SK-N-SH (cell line): Measurements from ENCODE around the gene ZBTB14. TPM values are rescaled to one million over a fixed set of nuclear protein-coding genes. Genes with fewer than 3 reads are reported as not detected.

Experiments used
- CTCF ChIA-PET: fragments of 300-600, 350-600 bp; formaldehyde crosslinking; extraction: SDS; loops from one replicate; lab custom pipeline; 2021; lab: Yijun Ruan, JAX
- POLR2A ChIA-PET: fragments of 350-600 bp; sonication (Branson Sonifier 250); formaldehyde crosslinking; extraction: SDS; loops from one replicate; lab custom pipeline; 2020; ENCODE audit warnings: antibody characterized with exemption, inconsistent platforms; lab: Yijun Ruan, JAX
- DNase-seq: peaks from one replicate; pipeline ENCODE4 v3.0.0; 2012
- H2AFZ ChIP-seq: fragments of 200-600 bp; sonication (generic); 2 replicates; pipeline ENCODE4 v1.8.1; 2016; ENCODE audit warnings: antibody characterized with exemption, mild to moderate bottlenecking, low read depth
- H3F3A ChIP-seq: fragments of 200-600 bp; sonication (generic); replicated peaks from 2 replicates; pipeline ENCODE3; 2016; ENCODE audit warnings: antibody characterized with exemption, mild to moderate bottlenecking; ENCODE audit not compliant: insufficient read depth
- H3K27ac ChIP-seq, 2 experiments: fragments of 200-500 bp in 1 of 2; fragments of 200-600 bp in 1 of 2; sonication (Bioruptor generic) in 1 of 2; sonication (generic), shearing (Covaris generic) in 1 of 2; 2 replicates each; pipeline versions ENCODE4 v1.5.1 to v1.6.1; 2014 to 2016; ENCODE audit warnings: low read depth in 2 of 2, inconsistent platforms in 1 of 2, low read length in 1 of 2, mild to moderate bottlenecking in 1 of 2, mixed read lengths in 1 of 2
- H3K27me3 ChIP-seq: fragments of 200-600 bp; sonication (generic), shearing (Covaris generic); 2 replicates; pipeline ENCODE4 v1.6.1; 2016; ENCODE audit warnings: mixed run types; ENCODE audit not compliant: insufficient read depth
- H3K36me3 ChIP-seq, 2 experiments: fragments of 200-500 bp in 1 of 2; fragments of 200-600 bp in 1 of 2; sonication (Bioruptor generic) in 1 of 2; sonication (generic) in 1 of 2; replicated peaks in 1 of 2; 2 replicates each; pipeline versions ENCODE3 to v1.5.1; 2014 to 2016; ENCODE audit warnings: low read length in 1 of 2, mild to moderate bottlenecking in 1 of 2; ENCODE audit not compliant: insufficient read depth in 2 of 2, control insufficient read depth in 1 of 2
- H3K4me1 ChIP-seq, 2 experiments: fragments of 200-500 bp in 1 of 2; fragments of 200-600 bp in 1 of 2; sonication (Bioruptor generic) in 1 of 2; sonication (generic), shearing (Covaris generic) in 1 of 2; 2 replicates each; pipeline versions ENCODE4 v1.5.1 to v1.6.1; 2014 to 2016; ENCODE audit warnings: low read depth in 1 of 2, low read length in 1 of 2, mixed run types in 1 of 2; ENCODE audit not compliant: insufficient read depth in 2 of 2, control insufficient read depth in 1 of 2
- H3K4me2 ChIP-seq: fragments of 200-600 bp; sonication (generic), shearing (Covaris generic); 2 replicates; pipeline ENCODE4 v1.6.1; 2017; ENCODE audit warnings: mixed run types
- H3K4me3 ChIP-seq, 2 experiments: fragments of 200-500 bp in 1 of 2; fragments of 200-600 bp in 1 of 2; sonication (Bioruptor generic) in 1 of 2; sonication (generic), shearing (Covaris generic) in 1 of 2; 2 replicates each; pipeline versions ENCODE4 v1.5.1 to v1.8.1; 2014 to 2016; ENCODE audit warnings: low read depth in 2 of 2, inconsistent platforms in 1 of 2, low read length in 1 of 2, mild to moderate bottlenecking in 1 of 2, mixed read lengths in 1 of 2, moderate library complexity in 1 of 2
- H3K79me2 ChIP-seq: fragments of 200-600 bp; sonication (generic); 2 replicates; pipeline ENCODE4 v1.8.1; 2017; ENCODE audit warnings: mild to moderate bottlenecking; ENCODE audit not compliant: insufficient read depth
- H3K9ac ChIP-seq: fragments of 200-600 bp; sonication (generic); 2 replicates; pipeline ENCODE4 v1.6.1; 2017; ENCODE audit warnings: mixed run types
- H3K9me2 ChIP-seq: fragments of 200-600 bp; sonication (generic); 2 replicates; pipeline ENCODE4 v1.6.1; 2017; ENCODE audit warnings: mixed run types
- H3K9me3 ChIP-seq: fragments of 200-600 bp; sonication (generic); 2 replicates; pipeline ENCODE4 v1.6.1; 2017; ENCODE audit warnings: mixed run types, mild to moderate bottlenecking, moderate library complexity
- H4K20me1 ChIP-seq: fragments of 200-600 bp; sonication (generic); 2 replicates; pipeline ENCODE4 v1.6.1; 2017; ENCODE audit warnings: mild to moderate bottlenecking, mixed run types; ENCODE audit not compliant: insufficient read depth
- ELF1 ChIP-seq: IDR thresholded peaks from 2 replicates; pipeline ENCODE4 v1.4.0; 2012
- EP300 ChIP-seq, 2 experiments: IDR thresholded peaks; 2 replicates each; pipeline versions ENCODE4 v1.4.0 to v1.6.1; 2012; ENCODE audit warnings: borderline replicate concordance in 1 of 2, low read depth in 1 of 2, low read length in 1 of 2
- EZH2phosphoT487 ChIP-seq: fragments of 200-600 bp; sonication (generic); IDR thresholded peaks from 2 replicates; pipeline ENCODE4 v1.6.1; 2017; ENCODE audit warnings: low read depth, mixed run types, mild to moderate bottlenecking, antibody characterized with exemption, moderate library complexity, borderline replicate concordance
- FOSL2 ChIP-seq: IDR thresholded peaks from 2 replicates; pipeline ENCODE4 v1.4.0; 2012; ENCODE audit warnings: low read depth, mild to moderate bottlenecking, moderate library complexity, borderline replicate concordance
- GATA2 ChIP-seq: sonication (generic); formaldehyde crosslinking; IDR thresholded peaks from 2 replicates; pipeline ENCODE4 v1.5.0; 2020; ENCODE audit warnings: mild to moderate bottlenecking, missing genetic modification reagents
- MAX ChIP-seq: IDR thresholded peaks from 2 replicates; pipeline ENCODE4 v1.4.0; 2012; ENCODE audit warnings: low read depth
- MXI1 ChIP-seq: IDR thresholded peaks from 2 replicates; pipeline ENCODE4 v1.6.1; 2012; ENCODE audit warnings: mild to moderate bottlenecking, low read depth, low read length, improper control_type of control experiment
- TAF1 ChIP-seq: IDR thresholded peaks from 2 replicates; pipeline ENCODE4 v1.6.1; 2012; ENCODE audit warnings: low read depth, mild to moderate bottlenecking, low read length, moderate library complexity, borderline replicate concordance
- YY1 ChIP-seq: IDR thresholded peaks from 2 replicates; pipeline ENCODE4 v1.4.0; 2012; ENCODE audit warnings: low read depth, mild to moderate bottlenecking
- WGBS: methylation state at CpG from one replicate; pipeline ENCODE4 v1.1.6; 2017; ENCODE audit warnings: low lambda C conversion rate; 5-methylcytosine and 5-hydroxymethylcytosine counted together
- polyA plus RNA-seq, 3 experiments: library from polyadenylated mRNA; depleted of rRNA; stranded (reverse); fragments of >200 nt; gene quantifications; 2 replicates each; pipeline ENCODE4 v1.2.3, GENCODE V29; 2012

ZBTB14 gene
- polyA plus RNA-seq, 1 of the 3 experiments (the other 2 are of a cell fraction), result 4.6 TPM

DNA sequence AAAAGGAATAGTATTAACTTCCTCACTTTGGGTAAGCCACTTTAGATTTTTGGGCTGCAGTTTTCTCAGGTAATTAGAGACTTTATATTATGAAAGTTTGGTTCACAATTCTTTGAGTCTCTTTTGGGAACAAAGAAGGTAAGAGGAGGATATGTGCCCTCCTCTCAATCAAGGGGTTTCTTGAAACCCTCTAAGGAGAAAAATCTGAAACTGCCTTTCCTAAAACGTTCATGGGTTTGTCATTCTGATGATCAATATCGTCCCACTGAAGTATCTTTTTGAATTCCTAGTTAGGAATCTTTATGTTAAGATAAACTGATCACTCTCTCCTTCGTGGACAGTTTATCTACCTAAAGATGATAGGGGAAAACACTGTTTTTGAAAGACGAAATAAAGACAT, 56.1 kb downstream of the ZBTB14 start:
- Histone ChIP-seq H3K27me3 (no peaks in the 10 kb centered on the region), H3K79me2 (peaks cover 21% of the 10 kb centered on the region), H4K20me1 (no peaks in the 10 kb centered on the region), H3K4me2 (peak overlapping the region; percentile 90), H3K9me3 (no peaks in the 10 kb centered on the region), H3K4me3 (peak overlapping the region; percentile 81 to 90; a peak in 2 of 4 replicates), H3K36me3 (peaks cover 0 to 10% of the 10 kb centered on the region in 2 experiments), H3F3A (no peaks in the 10 kb centered on the region), H2AFZ (no peak overlapping the region), H3K9ac (no peak overlapping the region), H3K4me1 (peaks cover 0 to 10% of the 10 kb centered on the region in 2 experiments; a peak in 2 of 4 replicates), H3K9me2 (no peaks in the 10 kb centered on the region; the same call in 1 of the 2 replicates), H3K27ac (no peak overlapping the region)
- TF ChIP-seq GATA2 (CRISPR knock-in tag) (no peak), YY1 (no peak), MXI1 (no peak), EP300 (IDR thresholded peaks at IDR 0.05; ENCODE audit: borderline replicate concordance in 1 of 2, low read depth in 1 of 2, low read length in 1 of 2) (no peak), ELF1 (no peak), FOSL2 (no peak), MAX (no peak), TAF1 (no peak), EZH2phosphoT487 (no peak)
- POLR2A ChIA-PET, result interaction anchor here (3.3 kb wide), 1 partner anchor 56 kb away, joined by 30 read pairs; the partner anchor contains the start of gene ZBTB14
- no peak for DNase-seq
- CTCF ChIA-PET, result no interaction called here
- 89% methylated on average over 4 of the region's 4 CpGs for WGBS

Other genes starting within 250 kb of the ZBTB14 start
- gene AKAIN1, start 98.5 kb downstream of the ZBTB14 start, polyA plus RNA-seq (2012; rRNA removed), result not detected in 2 replicates
- 0.15 and 0.84 TPM in 2 replicates for gene EPB41L3, start 248.3 kb upstream of the ZBTB14 start, polyA plus RNA-seq (2012; rRNA removed)